ENCODE data around the gene SLC25A51. TPM values are rescaled to one million over a fixed set of nuclear protein-coding genes. Genes with fewer than 3 reads are reported as not detected.

SLC25A51 gene
- total and polyA plus RNA-seq, 2 experiments from 2014 or later = 5.3 to 22.0 TPM

DNA sequence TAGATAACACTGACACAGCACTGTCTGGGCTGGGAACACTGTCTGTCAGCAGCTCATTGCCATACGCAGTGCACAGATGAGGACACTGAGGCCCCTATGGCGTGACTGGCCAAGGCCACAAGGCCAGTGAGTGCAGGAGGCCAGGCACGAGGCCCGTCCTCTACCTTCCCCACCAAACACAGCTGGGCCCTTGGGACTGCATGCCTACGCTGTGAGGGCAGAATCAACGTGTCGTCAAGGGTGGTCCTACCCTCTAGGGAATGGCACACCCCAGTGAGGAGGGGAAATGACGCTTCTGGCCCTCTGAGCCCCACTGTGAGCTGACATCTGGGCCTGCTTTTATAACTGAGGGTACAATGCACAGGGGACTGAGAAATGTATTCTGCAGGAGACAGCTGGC lies 42.1 kb upstream of the SLC25A51 start:
- Histone ChIP-seq H3K4me2 (no peak overlapping the region), H3K36me3 (ENCODE audit: insufficient read depth) (no peaks in the 10 kb centered on the region; the same call in 1 of the 2 replicates), H2AFZ (no peak overlapping the region), H4K20me1 (replicated peaks; ENCODE audit: insufficient read depth) (no peaks in the 10 kb centered on the region), H3K9me2 (ENCODE audit: insufficient read depth) (0 out of 2 replicates have a peak, but pooled peaks cover 3% of the 10 kb centered on the region), H3K4me1 (ENCODE audit: insufficient read depth) (peaks cover 16% of the 10 kb centered on the region), H3F3A (replicated peaks; ENCODE audit: low read depth) (no peaks in the 10 kb centered on the region), H3K27me3 (ENCODE audit: insufficient read depth) (no peaks in the 10 kb centered on the region), H3K4me3 (no peak overlapping the region), H3K79me2 (replicated peaks; ENCODE audit: insufficient read depth) (no peaks in the 10 kb centered on the region), H3K27ac (ENCODE audit: low read depth) (no peak overlapping the region)
- Mint-ChIP-seq H3K4me3 (no peak overlapping the region), H3K27me3 (ENCODE audit: insufficient read depth, low read depth, poor library complexity) (peaks cover 3% of the 10 kb centered on the region), H3K9me3 (no peaks in the 10 kb centered on the region; the same call in 2 of the 3 replicates), H3K36me3 (ENCODE audit: low read depth) (peaks cover 11% of the 10 kb centered on the region), H3K27ac (no peak overlapping the region), H3K4me1 (peaks cover 32% of the 10 kb centered on the region)
- no peak for DNase-seq (ENCODE audit: low spot score)
- ATAC-seq = no peak
- TF ChIP-seq EZH2 (IDR thresholded peaks at IDR 0.05; ENCODE audit: low read depth, unreplicated experiment) (no peak), EZH2phosphoT487 (IDR thresholded peaks at IDR 0.05; ENCODE audit: unreplicated experiment) (no peak), NANOG (IDR thresholded peaks at IDR 0.05; ENCODE audit: borderline replicate concordance) (no peak), POLR2AphosphoS5 (IDR thresholded peaks at IDR 0.05; ENCODE audit: low read depth) (no peak), ETS1 (IDR thresholded peaks at IDR 0.05) (no peak), JUNB (IDR thresholded peaks at IDR 0.05; ENCODE audit: unreplicated experiment) (no peak), ZNF331 (CRISPR knock-in tag; IDR thresholded peaks at IDR 0.05; ENCODE audit: low read depth) (no peak)
- TF ChIP-seq, protein P1, sequence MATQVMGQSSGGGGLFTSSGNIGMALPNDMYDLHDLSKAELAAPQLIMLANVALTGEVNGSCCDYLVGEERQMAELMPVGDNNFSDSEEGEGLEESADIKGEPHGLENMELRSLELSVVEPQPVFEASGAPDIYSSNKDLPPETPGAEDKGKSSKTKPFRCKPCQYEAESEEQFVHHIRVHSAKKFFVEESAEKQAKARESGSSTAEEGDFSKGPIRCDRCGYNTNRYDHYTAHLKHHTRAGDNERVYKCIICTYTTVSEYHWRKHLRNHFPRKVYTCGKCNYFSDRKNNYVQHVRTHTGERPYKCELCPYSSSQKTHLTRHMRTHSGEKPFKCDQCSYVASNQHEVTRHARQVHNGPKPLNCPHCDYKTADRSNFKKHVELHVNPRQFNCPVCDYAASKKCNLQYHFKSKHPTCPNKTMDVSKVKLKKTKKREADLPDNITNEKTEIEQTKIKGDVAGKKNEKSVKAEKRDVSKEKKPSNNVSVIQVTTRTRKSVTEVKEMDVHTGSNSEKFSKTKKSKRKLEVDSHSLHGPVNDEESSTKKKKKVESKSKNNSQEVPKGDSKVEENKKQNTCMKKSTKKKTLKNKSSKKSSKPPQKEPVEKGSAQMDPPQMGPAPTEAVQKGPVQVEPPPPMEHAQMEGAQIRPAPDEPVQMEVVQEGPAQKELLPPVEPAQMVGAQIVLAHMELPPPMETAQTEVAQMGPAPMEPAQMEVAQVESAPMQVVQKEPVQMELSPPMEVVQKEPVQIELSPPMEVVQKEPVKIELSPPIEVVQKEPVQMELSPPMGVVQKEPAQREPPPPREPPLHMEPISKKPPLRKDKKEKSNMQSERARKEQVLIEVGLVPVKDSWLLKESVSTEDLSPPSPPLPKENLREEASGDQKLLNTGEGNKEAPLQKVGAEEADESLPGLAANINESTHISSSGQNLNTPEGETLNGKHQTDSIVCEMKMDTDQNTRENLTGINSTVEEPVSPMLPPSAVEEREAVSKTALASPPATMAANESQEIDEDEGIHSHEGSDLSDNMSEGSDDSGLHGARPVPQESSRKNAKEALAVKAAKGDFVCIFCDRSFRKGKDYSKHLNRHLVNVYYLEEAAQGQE (IDR thresholded peaks at IDR 0.05; ENCODE audit: unreplicated experiment) = no peak

DNA sequence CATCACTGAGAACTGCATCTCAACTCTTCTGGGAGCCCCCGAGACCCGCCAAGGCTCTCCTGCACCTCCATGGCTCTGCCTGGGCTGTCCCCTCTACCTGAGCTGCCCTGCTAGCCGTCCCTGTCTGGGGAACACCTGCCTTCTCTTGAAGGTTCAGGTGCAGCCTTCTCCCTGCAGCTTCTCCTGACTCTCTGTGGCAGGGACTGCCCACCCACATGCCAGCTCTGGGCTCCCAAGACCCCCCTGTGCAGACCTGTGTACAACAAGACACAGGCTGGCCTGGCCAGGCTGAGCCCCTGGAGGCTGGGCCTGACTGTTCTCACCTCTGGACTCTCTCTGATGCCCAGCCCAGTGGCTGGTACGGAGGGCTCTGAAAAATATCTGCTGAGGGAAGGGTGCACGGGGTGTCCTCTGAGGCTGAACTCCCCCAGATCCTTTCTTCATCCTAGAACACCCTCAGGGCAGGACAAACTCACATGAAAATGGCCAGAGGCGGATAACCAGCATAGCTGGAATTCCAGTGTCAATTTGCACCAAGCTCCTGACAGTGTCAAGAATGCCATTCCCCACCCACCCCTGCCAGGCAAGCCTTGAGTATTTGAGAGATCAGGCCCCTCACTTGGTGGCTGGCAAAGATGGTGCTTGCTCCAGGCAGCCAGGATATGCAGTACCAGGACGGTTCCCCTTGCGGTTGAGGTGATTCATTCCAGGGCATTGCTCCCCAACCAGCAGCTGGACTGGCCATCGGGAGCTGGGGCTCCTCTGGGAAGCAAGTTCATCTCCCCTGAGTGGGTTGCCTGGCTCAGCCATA lies 40.9 kb upstream of the SLC25A51 start:
- ATAC-seq (peak; percentile 28), DNase-seq (ENCODE audit: low spot score) (peak; percentile 79)
- no peaks in the 10 kb centered on the region for H3F3A ChIP-seq (replicated peaks; ENCODE audit: low read depth)
- no peak overlapping the region for H3K4me3 Mint-ChIP-seq
- no peak overlapping the region for H3K4me2 ChIP-seq
- H4K20me1 ChIP-seq (replicated peaks; ENCODE audit: insufficient read depth) = no peaks in the 10 kb centered on the region
- H3K9me2 ChIP-seq (ENCODE audit: insufficient read depth) = 0 out of 2 replicates have a peak, but pooled peaks cover 3% of the 10 kb centered on the region
- peaks cover 5% of the 10 kb centered on the region for H3K36me3 Mint-ChIP-seq (ENCODE audit: low read depth)
- H3K4me3 ChIP-seq = no peak overlapping the region
- H2AFZ ChIP-seq = no peak overlapping the region
- H3K27me3 ChIP-seq (ENCODE audit: insufficient read depth) = no peaks in the 10 kb centered on the region
- peaks cover 3% of the 10 kb centered on the region for H3K27me3 Mint-ChIP-seq (ENCODE audit: insufficient read depth, low read depth, poor library complexity)
- peaks cover 32% of the 10 kb centered on the region for H3K4me1 Mint-ChIP-seq
- no peaks in the 10 kb centered on the region; the same call in 1 of the 2 replicates for H3K36me3 ChIP-seq (ENCODE audit: insufficient read depth)
- H3K79me2 ChIP-seq (replicated peaks; ENCODE audit: insufficient read depth) = no peaks in the 10 kb centered on the region
- H3K27ac Mint-ChIP-seq = peak overlapping the region; percentile 50
- peaks cover 16% of the 10 kb centered on the region for H3K4me1 ChIP-seq (ENCODE audit: insufficient read depth)
- no peak overlapping the region for H3K27ac ChIP-seq (ENCODE audit: low read depth)
- H3K9me3 Mint-ChIP-seq = no peaks in the 10 kb centered on the region; the same call in 2 of the 3 replicates
- no peak for TF ChIP-seq EZH2 (IDR thresholded peaks at IDR 0.05; ENCODE audit: low read depth, unreplicated experiment)
- TF ChIP-seq, protein P2, sequence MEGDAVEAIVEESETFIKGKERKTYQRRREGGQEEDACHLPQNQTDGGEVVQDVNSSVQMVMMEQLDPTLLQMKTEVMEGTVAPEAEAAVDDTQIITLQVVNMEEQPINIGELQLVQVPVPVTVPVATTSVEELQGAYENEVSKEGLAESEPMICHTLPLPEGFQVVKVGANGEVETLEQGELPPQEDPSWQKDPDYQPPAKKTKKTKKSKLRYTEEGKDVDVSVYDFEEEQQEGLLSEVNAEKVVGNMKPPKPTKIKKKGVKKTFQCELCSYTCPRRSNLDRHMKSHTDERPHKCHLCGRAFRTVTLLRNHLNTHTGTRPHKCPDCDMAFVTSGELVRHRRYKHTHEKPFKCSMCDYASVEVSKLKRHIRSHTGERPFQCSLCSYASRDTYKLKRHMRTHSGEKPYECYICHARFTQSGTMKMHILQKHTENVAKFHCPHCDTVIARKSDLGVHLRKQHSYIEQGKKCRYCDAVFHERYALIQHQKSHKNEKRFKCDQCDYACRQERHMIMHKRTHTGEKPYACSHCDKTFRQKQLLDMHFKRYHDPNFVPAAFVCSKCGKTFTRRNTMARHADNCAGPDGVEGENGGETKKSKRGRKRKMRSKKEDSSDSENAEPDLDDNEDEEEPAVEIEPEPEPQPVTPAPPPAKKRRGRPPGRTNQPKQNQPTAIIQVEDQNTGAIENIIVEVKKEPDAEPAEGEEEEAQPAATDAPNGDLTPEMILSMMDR (conservative IDR thresholded peaks at IDR 0.05; ENCODE audit: low read depth in 2 of 2) = no peak
- TF ChIP-seq POLR2AphosphoS5 (IDR thresholded peaks at IDR 0.05; ENCODE audit: low read depth) = no peak
- no peak for TF ChIP-seq ZNF331 (CRISPR knock-in tag; IDR thresholded peaks at IDR 0.05; ENCODE audit: low read depth)
- no peak for TF ChIP-seq CREB1 (CRISPR knock-in tag; IDR thresholded peaks at IDR 0.05; ENCODE audit: low read depth)
- TF ChIP-seq, protein P1 (IDR thresholded peaks at IDR 0.05; ENCODE audit: unreplicated experiment) = no peak
- TF ChIP-seq ETS1 (IDR thresholded peaks at IDR 0.05) = no peak
- no peak for TF ChIP-seq JUNB (IDR thresholded peaks at IDR 0.05; ENCODE audit: unreplicated experiment)

All from GM23338 (cell line).